GM19023 (cell line): ENCODE data around the gene KRTAP3-2.

ENCODE experiments used
- ATAC-seq: cut with Tn5 transposase; IDR thresholded peaks from one replicate; pipeline ENCODE4 v1.9.1; 2021; ENCODE audit warnings: mild to moderate bottlenecking, moderate library complexity; ENCODE audit not compliant: unreplicated experiment

The KRTAP3-2 gene

GRCh38 chr17:40974366-40974765, 25.3 kb downstream of the KRTAP3-2 start:
- ATAC-seq = no peak

- no peak for ATAC-seq
Observed at GRCh38 chr17:40967582-40967981, 32.1 kb downstream of the KRTAP3-2 start.

GRCh38 chr17:40966848-40967247, 32.9 kb downstream of the KRTAP3-2 start, which contains the start of gene KRT39:
KRT39 (minus strand) TSS chr17:40966948; CDS start chr17:40966856, 92 bp downstream.
- no peak for ATAC-seq

GRCh38 chr17:40963838-40964237, 35.9 kb downstream of the KRTAP3-2 start:
- no peak for ATAC-seq

GRCh38 chr17:40962059-40962561, 37.6 kb downstream of the KRTAP3-2 start:
- ATAC-seq = no peak

GRCh38 chr17:40961591-40961990, 38.1 kb downstream of the KRTAP3-2 start:
- ATAC-seq = no peak

GRCh38 chr17:40960144-40960543, 39.6 kb downstream of the KRTAP3-2 start:
- ATAC-seq = no peak

- ATAC-seq = no peak
Observed at GRCh38 chr17:40958086-40958953, 41.4 kb downstream of the KRTAP3-2 start.

- no peak for ATAC-seq
Observed at GRCh38 chr17:40956401-40957254, 43.1 kb downstream of the KRTAP3-2 start.

GRCh38 chr17:40953881-40954280, 45.8 kb downstream of the KRTAP3-2 start:
- ATAC-seq = no peak

GRCh38 chr17:40952661-40953060, 47.0 kb downstream of the KRTAP3-2 start:
- no peak for ATAC-seq

- no peak for ATAC-seq
Observed at GRCh38 chr17:40952154-40952553, 47.6 kb downstream of the KRTAP3-2 start.

GRCh38 chr17:40951011-40951622, 48.6 kb downstream of the KRTAP3-2 start:
- no peak for ATAC-seq

GRCh38 chr17:40950176-40950575, 49.5 kb downstream of the KRTAP3-2 start:
- no peak for ATAC-seq

- ATAC-seq = no peak
Observed at GRCh38 chr17:40949418-40949817, 50.3 kb downstream of the KRTAP3-2 start.
